ENCODE data around the gene PRSS50. TPM values are rescaled to one million over a fixed set of nuclear protein-coding genes. Genes with fewer than 3 reads are reported as not detected.

The PRSS50 gene
- total RNA-seq, 1 experiment from 2014 or later: not detected

DNA sequence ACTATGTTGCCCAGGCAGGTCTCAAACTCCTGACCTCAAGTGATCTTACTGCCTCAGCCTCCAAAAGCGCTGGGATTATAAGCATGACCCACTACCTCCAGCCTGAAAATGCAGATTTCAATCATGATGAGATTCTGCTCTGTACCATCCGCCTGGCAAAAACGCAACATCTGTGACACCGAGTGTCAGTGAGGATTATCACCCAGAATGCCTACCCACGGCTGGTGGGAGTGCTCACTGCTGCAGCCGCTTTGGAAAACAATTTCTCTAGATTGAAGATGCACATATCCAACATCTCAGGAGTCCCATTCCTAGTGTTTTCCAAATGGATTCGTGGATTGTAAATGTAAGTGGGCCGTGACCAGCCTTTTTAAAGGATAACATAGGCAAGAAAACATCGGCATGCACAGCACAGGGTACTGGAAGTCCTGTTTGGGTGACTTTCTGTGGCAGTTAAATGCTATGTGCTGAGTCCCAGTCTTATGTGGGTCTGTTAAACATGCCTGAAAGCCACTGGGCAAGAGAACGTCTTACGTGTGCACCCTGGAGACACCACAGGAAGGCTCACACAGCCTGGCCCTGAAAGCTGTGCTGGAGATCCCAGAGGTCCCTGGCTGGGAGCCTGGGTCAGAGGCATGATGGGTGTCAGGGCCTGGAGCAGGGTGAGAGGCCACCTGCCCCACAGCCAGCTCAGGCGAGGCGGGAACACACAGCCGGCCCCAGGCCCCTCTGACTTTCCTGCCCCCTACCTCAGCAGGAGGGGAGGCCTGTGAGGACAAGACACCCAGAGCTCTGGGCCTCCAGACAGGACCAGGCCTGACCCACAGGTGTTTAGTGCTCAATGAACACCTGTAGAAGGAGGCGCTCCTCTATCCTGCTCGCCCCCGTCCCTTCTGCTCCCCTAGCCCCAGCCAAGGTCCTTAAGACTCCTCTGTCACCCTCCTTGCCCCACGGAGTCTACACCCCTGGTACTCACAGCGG is 918 bp downstream of the PRSS50 start:
- Histone ChIP-seq H4K20me1 (ENCODE audit: insufficient read depth) (no peaks in the 10 kb centered on the region), H3K4me2 (ENCODE audit: low read length) (no peak overlapping the region), H3K36me3 (ENCODE audit: control insufficient read depth in 1 of 2, insufficient read depth in 2 of 2, low read length in 2 of 2) (no peaks in the 10 kb centered on the region), H3K27ac (ENCODE audit: low read depth, low read length) (no peak overlapping the region), H3K9me3 (ENCODE audit: control insufficient read depth in 1 of 2, insufficient read depth in 1 of 2, low read depth in 1 of 2, low read length in 2 of 2) (no peaks in the 10 kb centered on the region), H3K9me2 (ENCODE audit: insufficient read depth) (no peaks in the 10 kb centered on the region), H2AFZ (ENCODE audit: low read depth, low read length, poor library complexity, severe bottlenecking) (no peak overlapping the region), H3K27me3 (ENCODE audit: insufficient read depth, low read length) (no peaks in the 10 kb centered on the region), H3K4me1 (ENCODE audit: control insufficient read depth in 1 of 2, insufficient read depth in 2 of 2, low read length in 2 of 2) (no peaks in the 10 kb centered on the region), H3K4me3 (replicated peaks in 1 of 2; ENCODE audit: low read depth in 1 of 2, low read length in 2 of 2) (no peak overlapping the region), H3K9ac (ENCODE audit: low read length) (no peak overlapping the region), H3K79me2 (ENCODE audit: insufficient read depth, low read length) (no peaks in the 10 kb centered on the region)
- DNase-seq (ENCODE audit: low read depth, low spot score) (no peak), ATAC-seq (no peak; the same call in 1 of the 2 replicates)
- no TSS peak for BruUV-seq (replicated peaks)
- TF ChIP-seq, protein P1, sequence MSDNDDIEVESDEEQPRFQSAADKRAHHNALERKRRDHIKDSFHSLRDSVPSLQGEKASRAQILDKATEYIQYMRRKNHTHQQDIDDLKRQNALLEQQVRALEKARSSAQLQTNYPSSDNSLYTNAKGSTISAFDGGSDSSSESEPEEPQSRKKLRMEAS (IDR thresholded peaks at IDR 0.05): no peak
- no peak for TF ChIP-seq ZNF274 (IDR thresholded peaks at IDR 0.05; ENCODE audit: low read depth, low read length)
- TF ChIP-seq RAD21 (IDR thresholded peaks at IDR 0.05; ENCODE audit: low read depth): no peak
- TF ChIP-seq EZH2phosphoT487 (IDR thresholded peaks at IDR 0.05; ENCODE audit: borderline replicate concordance): no peak
- no peak for TF ChIP-seq CEBPB (IDR thresholded peaks at IDR 0.05; ENCODE audit: low read depth)
- no peak for TF ChIP-seq FOSL1 (IDR thresholded peaks at IDR 0.05; ENCODE audit: low read depth)
- no peak for TF ChIP-seq POLR2AphosphoS5 (IDR thresholded peaks at IDR 0.05; ENCODE audit: low read depth, low read length)
- no peak for TF ChIP-seq EZH2 (IDR thresholded peaks at IDR 0.05)
- TF ChIP-seq ZFX (IDR thresholded peaks at IDR 0.05): no peak
- TF ChIP-seq, protein P2, sequence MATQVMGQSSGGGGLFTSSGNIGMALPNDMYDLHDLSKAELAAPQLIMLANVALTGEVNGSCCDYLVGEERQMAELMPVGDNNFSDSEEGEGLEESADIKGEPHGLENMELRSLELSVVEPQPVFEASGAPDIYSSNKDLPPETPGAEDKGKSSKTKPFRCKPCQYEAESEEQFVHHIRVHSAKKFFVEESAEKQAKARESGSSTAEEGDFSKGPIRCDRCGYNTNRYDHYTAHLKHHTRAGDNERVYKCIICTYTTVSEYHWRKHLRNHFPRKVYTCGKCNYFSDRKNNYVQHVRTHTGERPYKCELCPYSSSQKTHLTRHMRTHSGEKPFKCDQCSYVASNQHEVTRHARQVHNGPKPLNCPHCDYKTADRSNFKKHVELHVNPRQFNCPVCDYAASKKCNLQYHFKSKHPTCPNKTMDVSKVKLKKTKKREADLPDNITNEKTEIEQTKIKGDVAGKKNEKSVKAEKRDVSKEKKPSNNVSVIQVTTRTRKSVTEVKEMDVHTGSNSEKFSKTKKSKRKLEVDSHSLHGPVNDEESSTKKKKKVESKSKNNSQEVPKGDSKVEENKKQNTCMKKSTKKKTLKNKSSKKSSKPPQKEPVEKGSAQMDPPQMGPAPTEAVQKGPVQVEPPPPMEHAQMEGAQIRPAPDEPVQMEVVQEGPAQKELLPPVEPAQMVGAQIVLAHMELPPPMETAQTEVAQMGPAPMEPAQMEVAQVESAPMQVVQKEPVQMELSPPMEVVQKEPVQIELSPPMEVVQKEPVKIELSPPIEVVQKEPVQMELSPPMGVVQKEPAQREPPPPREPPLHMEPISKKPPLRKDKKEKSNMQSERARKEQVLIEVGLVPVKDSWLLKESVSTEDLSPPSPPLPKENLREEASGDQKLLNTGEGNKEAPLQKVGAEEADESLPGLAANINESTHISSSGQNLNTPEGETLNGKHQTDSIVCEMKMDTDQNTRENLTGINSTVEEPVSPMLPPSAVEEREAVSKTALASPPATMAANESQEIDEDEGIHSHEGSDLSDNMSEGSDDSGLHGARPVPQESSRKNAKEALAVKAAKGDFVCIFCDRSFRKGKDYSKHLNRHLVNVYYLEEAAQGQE (IDR thresholded peaks at IDR 0.05; ENCODE audit: low read depth): no peak
- TF ChIP-seq SP1 (IDR thresholded peaks at IDR 0.05; ENCODE audit: low read depth): no peak
- TF ChIP-seq, protein P3, sequence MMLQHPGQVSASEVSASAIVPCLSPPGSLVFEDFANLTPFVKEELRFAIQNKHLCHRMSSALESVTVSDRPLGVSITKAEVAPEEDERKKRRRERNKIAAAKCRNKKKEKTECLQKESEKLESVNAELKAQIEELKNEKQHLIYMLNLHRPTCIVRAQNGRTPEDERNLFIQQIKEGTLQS (IDR thresholded peaks at IDR 0.05): no peak
- TF ChIP-seq CBX3 (IDR thresholded peaks at IDR 0.05; ENCODE audit: low read depth): no peak
- TF ChIP-seq YY1 (IDR thresholded peaks at IDR 0.05; ENCODE audit: extremely low read depth, insufficient replicate concordance, low read depth, low read length): no peak
- TF ChIP-seq TCF7L2 (IDR thresholded peaks at IDR 0.05; ENCODE audit: borderline replicate concordance, extremely low read depth, insufficient read depth, insufficient read length): no peak
- TF ChIP-seq POLR2A (IDR thresholded peaks at IDR 0.05; ENCODE audit: borderline replicate concordance, extremely low read depth, insufficient read depth, insufficient read length): no peak
- intact Hi-C loops (cut with micrococcal nuclease): no loop called here
- RAD21 ChIA-PET (ENCODE audit: low non-redundant PET in 1 of 2, low total read pairs in 2 of 2, uncharacterized antibody in 2 of 2, unreplicated experiment in 2 of 2): no interaction called here
- CTCF ChIA-PET: no interaction called here
- POLR2A ChIA-PET: no interaction called here
